ENCODE measurements around the gene HMGN1.

Gene HMGN1

GRCh38 chr21:39327727-39328126, 21.2 kb downstream of the HMGN1 start:
- DNase-seq = no peak

GRCh38 chr21:39326607-39327307, 22.1 kb downstream of the HMGN1 start:
- DNase-seq = no peak

GRCh38 chr21:39325458-39325857, 23.4 kb downstream of the HMGN1 start:
- no peak for DNase-seq

- no peak for DNase-seq
Observed at GRCh38 chr21:39321424-39321823, 27.5 kb downstream of the HMGN1 start.

- no peak for DNase-seq
Observed at GRCh38 chr21:39319814-39320332, 29.0 kb downstream of the HMGN1 start.

GRCh38 chr21:39319251-39319756, 29.6 kb downstream of the HMGN1 start:
- DNase-seq = no peak

- no peak for DNase-seq
Observed at GRCh38 chr21:39318091-39318959, 30.6 kb downstream of the HMGN1 start.

- no peak for DNase-seq
Observed at GRCh38 chr21:39317134-39318090, 31.5 kb downstream of the HMGN1 start.

GRCh38 chr21:39316729-39317128, 32.2 kb downstream of the HMGN1 start:
- DNase-seq = no peak

GRCh38 chr21:39315603-39316445, 33.1 kb downstream of the HMGN1 start:
- DNase-seq = no peak

- DNase-seq = no peak
Observed at GRCh38 chr21:39314143-39315027, 34.5 kb downstream of the HMGN1 start.

GRCh38 chr21:39313571-39314142, 35.2 kb downstream of the HMGN1 start, which contains the start of gene BRWD1:
BRWD1 (minus strand) TSS chr21:39313632; CDS start chr21:39313491, 141 bp downstream.
- DNase-seq = peak; percentile 100

GRCh38 chr21:39313042-39313570, 35.8 kb downstream of the HMGN1 start:
- DNase-seq = peak; percentile 59

GRCh38 chr21:39312112-39313041, 36.5 kb downstream of the HMGN1 start:
- DNase-seq = peak; percentile 96

- no peak for DNase-seq
Observed at GRCh38 chr21:39311164-39311563, 37.7 kb downstream of the HMGN1 start.

GRCh38 chr21:39307466-39307865, 41.4 kb downstream of the HMGN1 start:
- no peak for DNase-seq

- DNase-seq = no peak
Observed at GRCh38 chr21:39300587-39300986, 48.3 kb downstream of the HMGN1 start.

- DNase-seq = no peak
Observed at GRCh38 chr21:39296891-39297290, 52.0 kb downstream of the HMGN1 start.

All from retina (tissue), 1 donor.